MCF 10A (cell line): ENCODE data around the gene TRMT6. TPM values are rescaled to one million over a fixed set of nuclear protein-coding genes. Genes with fewer than 3 reads are reported as not detected.

ENCODE experiments used
- BruUV-seq: library from RNA; stranded (reverse); fragments of 400-500 nt; replicated peaks from 2 replicates; lab custom pipeline; 2021; lab: Mats Ljungman, UMichigan
- CTCF ChIA-PET: fragments of 300-600 bp; sonication (Branson Sonifier 250); formaldehyde crosslinking; extraction: SDS; loops from one replicate; lab custom pipeline; 2021; ENCODE audit warnings: antibody characterized with exemption, inconsistent platforms; lab: Yijun Ruan, JAX
- POLR2A ChIA-PET: fragments of 300-600, 350-650 bp; sonication (Branson Sonifier 250); formaldehyde crosslinking; extraction: SDS; loops from one replicate; lab custom pipeline; 2020; ENCODE audit warnings: antibody characterized with exemption, inconsistent platforms; lab: Yijun Ruan, JAX
- DNase-seq: peaks from one replicate; pipeline ENCODE4 v3.0.0-alpha.2; 2018; ENCODE audit not compliant: unreplicated experiment
- H3K27ac Mint-ChIP-seq: one replicate; pipeline ENCODE4 v1.8.0; 2022; ENCODE audit warnings: mild to moderate bottlenecking, low read depth, mixed read lengths; ENCODE audit not compliant: unreplicated experiment
- H3K27me3 Mint-ChIP-seq: one replicate; pipeline ENCODE4 v1.8.0; 2022; ENCODE audit warnings: mixed read lengths; ENCODE audit not compliant: insufficient read depth, unreplicated experiment
- H3K36me3 Mint-ChIP-seq: one replicate; pipeline ENCODE4 v1.8.0; 2022; ENCODE audit warnings: mild to moderate bottlenecking, moderate library complexity, mixed read lengths; ENCODE audit not compliant: insufficient read depth, unreplicated experiment
- H3K4me1 Mint-ChIP-seq: one replicate; pipeline ENCODE4 v1.8.0; 2022; ENCODE audit warnings: mixed read lengths; ENCODE audit not compliant: insufficient read depth, unreplicated experiment
- H3K4me3 Mint-ChIP-seq: one replicate; pipeline ENCODE4 v1.8.0; 2022; ENCODE audit warnings: mild to moderate bottlenecking, moderate library complexity, mixed read lengths; ENCODE audit not compliant: unreplicated experiment
- H3K9me3 Mint-ChIP-seq: one replicate; pipeline ENCODE4 v1.8.0; 2022; ENCODE audit warnings: mixed read lengths; ENCODE audit not compliant: unreplicated experiment
- CTCF ChIP-seq: fragments of 200-600 bp; IDR thresholded peaks from one replicate; pipeline ENCODE4 v1.8.0; 2022; ENCODE audit warnings: antibody characterized with exemption, mild to moderate bottlenecking; ENCODE audit not compliant: unreplicated experiment
- intact Hi-C: fragments of 100-400 bp; cut with micrococcal nuclease; formaldehyde crosslinking; loops from 2 replicates; pipeline ENCODE4 v1.14.1; 2022
- total RNA-seq: library from RNA; stranded (reverse); gene quantifications from 2 replicates; pipeline ENCODE4 v1.2.3, GENCODE V29; 2022

The TRMT6 gene
- total RNA-seq, 1 experiment from 2014 or later = 44.9 TPM

- peaks cover 33% of the 10 kb centered on the region for H3K36me3 Mint-ChIP-seq
- CTCF ChIA-PET = interaction anchor here (0.6 to 1.5 kb wide), 9 partner anchors 89 to 452 kb away, joined by 3 to 8 read pairs (median 4); no protein-coding TSS in a partner anchor
- TF ChIP-seq CTCF = no peak
- DNase-seq = no peak
- intact Hi-C loops = no loop called here
- no peak overlapping the region for H3K4me3 Mint-ChIP-seq
- no TSS peak for BruUV-seq
- POLR2A ChIA-PET = interaction anchor here (0.6 to 2.5 kb wide), 5 partner anchors 9 to 521 kb away, joined by 3 to 9 read pairs (median 3); no protein-coding TSS in a partner anchor
- H3K9me3 Mint-ChIP-seq = no peaks in the 10 kb centered on the region
- no peak overlapping the region for H3K27ac Mint-ChIP-seq
- H3K4me1 Mint-ChIP-seq = no peaks in the 10 kb centered on the region
- no peaks in the 10 kb centered on the region for H3K27me3 Mint-ChIP-seq
These were observed 30.6 kb upstream of the TRMT6 start for GRCh38 chr20:5980720-5981538.

DNA sequence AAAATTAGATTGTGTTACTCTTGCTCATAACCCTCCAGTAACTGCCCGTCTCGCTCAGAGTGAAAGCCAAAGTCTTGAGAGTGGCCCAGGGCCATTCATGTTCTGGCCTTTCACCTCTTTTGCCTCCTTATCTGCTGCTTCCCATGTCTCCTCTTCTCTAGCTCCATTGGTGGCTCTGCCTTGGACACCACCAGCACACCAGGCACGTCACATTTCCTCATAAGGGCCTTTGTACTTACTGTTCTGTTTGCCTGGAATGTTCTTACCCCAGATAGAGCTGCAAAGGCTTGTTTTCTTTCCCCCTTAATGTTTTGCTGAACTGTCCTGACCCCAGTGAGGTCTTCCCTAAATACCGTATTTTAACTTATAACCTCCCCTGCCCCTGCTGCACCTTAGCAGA is 29.5 kb upstream of the TRMT6 start:
- Mint-ChIP-seq H3K9me3 (no peaks in the 10 kb centered on the region), H3K27ac (no peak overlapping the region), H3K4me3 (no peak overlapping the region), H3K27me3 (no peaks in the 10 kb centered on the region), H3K4me1 (no peaks in the 10 kb centered on the region), H3K36me3 (peaks cover 29% of the 10 kb centered on the region)
- no TSS peak for BruUV-seq
- ChIA-PET CTCF (interaction anchor here (0.7 kb wide), 2 partner anchors 58 to 90 kb away, joined by 3 read pairs; no protein-coding TSS in a partner anchor), POLR2A (interaction anchor here (1.3 to 2.5 kb wide), 2 partner anchors 7 to 43 kb away, joined by 3 to 9 read pairs; no protein-coding TSS in a partner anchor)
- intact Hi-C loops = no loop called here
- no peak for TF ChIP-seq CTCF
- DNase-seq = no peak

- no peak for DNase-seq
- ChIA-PET POLR2A (interaction anchor here (1.4 to 2.3 kb wide), 2 partner anchors 9 to 12 kb away, joined by 4 to 6 read pairs; no protein-coding TSS in a partner anchor), CTCF (interaction anchor here (0.8 to 1.7 kb wide), 8 partner anchors 9 to 450 kb away, joined by 3 to 7 read pairs (median 4); no protein-coding TSS in a partner anchor)
- no peak overlapping the region for H3K4me3 Mint-ChIP-seq
- no peaks in the 10 kb centered on the region for H3K27me3 Mint-ChIP-seq
- no TSS peak for BruUV-seq
- H3K27ac Mint-ChIP-seq = no peak overlapping the region
- intact Hi-C loops = no loop called here
- peaks cover 29% of the 10 kb centered on the region for H3K36me3 Mint-ChIP-seq
- TF ChIP-seq CTCF = no peak
- H3K9me3 Mint-ChIP-seq = no peaks in the 10 kb centered on the region
- no peaks in the 10 kb centered on the region for H3K4me1 Mint-ChIP-seq
These were observed 27.6 kb upstream of the TRMT6 start for GRCh38 chr20:5977975-5978374.

GRCh38 chr20:5977223-5977622 is 26.9 kb upstream of the TRMT6 start:
- ChIA-PET CTCF (interaction anchor here (0.9 to 1.7 kb wide), 6 partner anchors 9 to 188 kb away, joined by 3 to 7 read pairs (median 3); no protein-coding TSS in a partner anchor), POLR2A (interaction anchor here (0.7 to 2.3 kb wide), 3 partner anchors 9 to 12 kb away, joined by 4 to 6 read pairs (median 4); no protein-coding TSS in a partner anchor)
- intact Hi-C loops = no loop called here
- no peak for DNase-seq
- BruUV-seq = no TSS peak
- no peak for TF ChIP-seq CTCF
- Mint-ChIP-seq H3K4me3 (no peak overlapping the region), H3K36me3 (peaks cover 29% of the 10 kb centered on the region), H3K27me3 (no peaks in the 10 kb centered on the region), H3K9me3 (no peaks in the 10 kb centered on the region), H3K4me1 (no peaks in the 10 kb centered on the region), H3K27ac (no peak overlapping the region)
